Neuronal stem cell (in vitro differentiated cells): ENCODE results near the gene ARHGEF12.

Experiments
- DNase-seq: peaks from one replicate; pipeline ENCODE4 v3.0.0-alpha.2; 2013; ENCODE audit warnings: low spot score
- H2AFZ ChIP-seq: one replicate; pipeline ENCODE4 v1.6.1; 2013; ENCODE audit warnings: mild to moderate bottlenecking, low read length, inconsistent platforms
- H2AK5ac ChIP-seq: 2 replicates; pipeline ENCODE4 v1.6.1; 2013; ENCODE audit warnings: low read depth, mild to moderate bottlenecking, inconsistent platforms, low read length, moderate library complexity, mixed read lengths
- H2BK120ac ChIP-seq: 2 replicates; pipeline ENCODE4 v1.6.1; 2013; ENCODE audit warnings: low read depth, mild to moderate bottlenecking, inconsistent platforms, low read length, moderate library complexity, mixed read lengths
- H2BK12ac ChIP-seq: one replicate; pipeline ENCODE4 v1.6.1; 2013; ENCODE audit warnings: low read length, inconsistent platforms
- H2BK15ac ChIP-seq: 2 replicates; pipeline ENCODE4 v1.6.1; 2013; ENCODE audit warnings: mild to moderate bottlenecking, low read length, inconsistent platforms, mixed read lengths
- H2BK5ac ChIP-seq: one replicate; pipeline ENCODE4 v1.6.1; 2013; ENCODE audit warnings: inconsistent platforms, mild to moderate bottlenecking, low read length, moderate library complexity
- H3K14ac ChIP-seq: one replicate; pipeline ENCODE4 v1.6.1; 2013; ENCODE audit warnings: low read length, inconsistent platforms
- H3K18ac ChIP-seq: 2 replicates; pipeline ENCODE4 v1.6.1; 2013; ENCODE audit warnings: low read length, inconsistent platforms
- H3K23ac ChIP-seq: 2 replicates; pipeline ENCODE4 v1.6.1; 2013; ENCODE audit warnings: low read depth, mild to moderate bottlenecking, mixed read lengths, low read length, inconsistent platforms; ENCODE audit not compliant: poor library complexity
- H3K27ac ChIP-seq: replicated peaks from 3 replicates; pipeline ENCODE4 v1.5.1; 2013; ENCODE audit warnings: low read length, inconsistent platforms
- H3K27me3 ChIP-seq, 3 experiments: 2 replicates each; pipeline ENCODE4 v1.6.1; 2013; ENCODE audit warnings: low read length in 3 of 3, mild to moderate bottlenecking in 2 of 3, inconsistent platforms in 1 of 3, low read depth in 1 of 3, mixed read lengths in 1 of 3, moderate library complexity in 1 of 3; ENCODE audit not compliant: control insufficient read depth in 3 of 3, insufficient read depth in 3 of 3
- H3K36me3 ChIP-seq, 2 donors: replicated peaks in 1 of 2; 2 replicates each; pipeline ENCODE4 v1.6.1; 2013; ENCODE audit warnings: low read length in 2 of 2; ENCODE audit not compliant: control insufficient read depth in 2 of 2, insufficient read depth in 2 of 2
- H3K4ac ChIP-seq: 2 replicates; pipeline ENCODE4 v1.6.1; 2013; ENCODE audit warnings: inconsistent platforms, mild to moderate bottlenecking, low read length, moderate library complexity
- H3K4me1 ChIP-seq, 2 donors: 1 replicate in 1 of 2; 2 replicates in 1 of 2; pipeline ENCODE4 v1.6.1; 2013; ENCODE audit warnings: low read length in 2 of 2, low read depth in 1 of 2; ENCODE audit not compliant: control insufficient read depth in 2 of 2, insufficient read depth in 1 of 2
- H3K4me2 ChIP-seq: one replicate; pipeline ENCODE4 v1.6.1; 2013; ENCODE audit warnings: mild to moderate bottlenecking, low read length, inconsistent platforms; ENCODE audit not compliant: insufficient read depth, poor library complexity, severe bottlenecking
- H3K4me3 ChIP-seq, 2 donors: 2 replicates each; pipeline ENCODE4 v1.5.1; 2013; ENCODE audit warnings: low read length in 2 of 2, mild to moderate bottlenecking in 2 of 2, inconsistent platforms in 1 of 2, moderate library complexity in 1 of 2
- H3K79me1 ChIP-seq: one replicate; pipeline ENCODE4 v1.6.1; 2013; ENCODE audit warnings: low read depth, mild to moderate bottlenecking, inconsistent platforms, low read length, moderate library complexity
- H3K9ac ChIP-seq: one replicate; pipeline ENCODE4 v1.6.1; 2013; ENCODE audit warnings: mild to moderate bottlenecking, low read depth, low read length, inconsistent platforms; ENCODE audit not compliant: poor library complexity
- H3K9me3 ChIP-seq, 2 donors: replicated peaks in 1 of 2; 2 replicates each; pipeline versions ENCODE3 to v1.6.1; 2013; ENCODE audit warnings: low read length in 2 of 2, mild to moderate bottlenecking in 2 of 2, inconsistent platforms in 1 of 2, low read depth in 1 of 2, mixed read lengths in 1 of 2, moderate library complexity in 1 of 2; ENCODE audit not compliant: control insufficient read depth in 2 of 2, insufficient read depth in 1 of 2
- H4K8ac ChIP-seq: one replicate; pipeline ENCODE4 v1.6.1; 2013; ENCODE audit warnings: low read depth, mild to moderate bottlenecking, inconsistent platforms, low read length, moderate library complexity
- H4K91ac ChIP-seq: one replicate; pipeline ENCODE4 v1.6.1; 2013; ENCODE audit warnings: low read length, low read depth, mild to moderate bottlenecking, inconsistent platforms; ENCODE audit not compliant: poor library complexity
- WGBS, 2 donors: extraction: QIAGEN DNeasy Blood & Tissue Kit; methylation state at CpG; one replicate each; pipeline ENCODE4 v1.1.7; 2013; ENCODE audit warnings: missing lambda C conversion rate in 2 of 2, mixed read lengths in 1 of 2; ENCODE audit not compliant: insufficient read length in 2 of 2, insufficient replicate concordance in 1 of 2; ENCODE audit errors: extremely low coverage in 2 of 2; 5-methylcytosine and 5-hydroxymethylcytosine counted together

The ARHGEF12 gene

GRCh38 chr11:120342678-120343077, 6.5 kb downstream of the ARHGEF12 start:
- no peak overlapping the region for H3K23ac ChIP-seq
- no peak overlapping the region for H4K8ac ChIP-seq
- H3K4me2 ChIP-seq: no peak overlapping the region
- no peaks in the 10 kb centered on the region for H3K79me1 ChIP-seq
- H3K4ac ChIP-seq: no peak overlapping the region
- no CpG with 5 or more reads among the region's 3 CpGs for WGBS, 2 donors
- H3K9me3 ChIP-seq: peaks cover 0 to 15% of the 10 kb centered on the region in 2 donors
- no peak overlapping the region for H2BK15ac ChIP-seq
- no peak overlapping the region for H3K9ac ChIP-seq
- H2AFZ ChIP-seq: no peak overlapping the region
- H3K27ac ChIP-seq: no peak overlapping the region
- no peak for DNase-seq
- no peaks in the 10 kb centered on the region for H3K27me3 ChIP-seq
- no peaks in the 10 kb centered on the region for H3K36me3 ChIP-seq
- H2BK120ac ChIP-seq: no peak overlapping the region
- H3K18ac ChIP-seq: no peak overlapping the region
- H2AK5ac ChIP-seq: no peak overlapping the region
- H2BK5ac ChIP-seq: no peak overlapping the region
- peaks cover 5 to 16% of the 10 kb centered on the region in 2 donors for H3K4me1 ChIP-seq
- H3K4me3 ChIP-seq: no peak overlapping the region
- H2BK12ac ChIP-seq: no peak overlapping the region
- no peak overlapping the region for H3K14ac ChIP-seq
- no peak overlapping the region for H4K91ac ChIP-seq

- Histone ChIP-seq H3K23ac (no peak overlapping the region), H3K9ac (no peak overlapping the region), H2BK15ac (no peak overlapping the region), H2BK5ac (no peak overlapping the region), H2AK5ac (no peak overlapping the region), H4K91ac (no peak overlapping the region), H3K36me3 (no peaks in the 10 kb centered on the region), H3K18ac (no peak overlapping the region), H4K8ac (no peak overlapping the region), H3K4me1 (peaks cover 4 to 16% of the 10 kb centered on the region in 2 donors), H3K4ac (no peak overlapping the region), H3K4me2 (no peak overlapping the region), H3K9me3 (peaks cover 0 to 15% of the 10 kb centered on the region in 2 donors), H3K79me1 (no peaks in the 10 kb centered on the region), H3K4me3 (no peak overlapping the region), H3K27ac (no peak overlapping the region), H2AFZ (no peak overlapping the region), H3K14ac (no peak overlapping the region), H2BK120ac (no peak overlapping the region), H3K27me3 (no peaks in the 10 kb centered on the region), H2BK12ac (no peak overlapping the region)
- no peak for DNase-seq
- WGBS, 2 donors: no CpG with 5 or more reads among the region's 2 CpGs
Measured at GRCh38 chr11:120343429-120343828, 7.2 kb downstream of the ARHGEF12 start.

- WGBS, 2 donors: no CpG with 5 or more reads among the region's 1 CpG
- H3K79me1 ChIP-seq: no peaks in the 10 kb centered on the region
- DNase-seq: no peak
- no peak overlapping the region for H2AK5ac ChIP-seq
- H2BK15ac ChIP-seq: no peak overlapping the region
- no peak overlapping the region for H3K23ac ChIP-seq
- H2BK5ac ChIP-seq: no peak overlapping the region
- no peak overlapping the region for H2AFZ ChIP-seq
- no peak overlapping the region for H3K27ac ChIP-seq
- H3K4me1 ChIP-seq: peaks cover 2 to 10% of the 10 kb centered on the region in 2 donors
- H2BK12ac ChIP-seq: no peak overlapping the region
- no peak overlapping the region for H3K9ac ChIP-seq
- H3K4me2 ChIP-seq: no peak overlapping the region
- no peak overlapping the region for H4K8ac ChIP-seq
- no peak overlapping the region for H2BK120ac ChIP-seq
- H3K18ac ChIP-seq: no peak overlapping the region
- no peak overlapping the region for H3K14ac ChIP-seq
- no peak overlapping the region for H3K4me3 ChIP-seq
- H3K4ac ChIP-seq: no peak overlapping the region
- no peaks in the 10 kb centered on the region for H3K27me3 ChIP-seq
- H4K91ac ChIP-seq: no peak overlapping the region
- H3K9me3 ChIP-seq: peaks cover 0 to 15% of the 10 kb centered on the region in 2 donors
- no peaks in the 10 kb centered on the region for H3K36me3 ChIP-seq
Measured at GRCh38 chr11:120344302-120345004, 8.2 kb downstream of the ARHGEF12 start.

- Histone ChIP-seq H2AFZ (no peak overlapping the region), H3K14ac (no peak overlapping the region), H3K23ac (no peak overlapping the region), H3K4me3 (no peak overlapping the region), H2BK120ac (no peak overlapping the region), H2BK12ac (no peak overlapping the region), H2BK5ac (no peak overlapping the region), H3K4me1 (peaks cover 0 to 2% of the 10 kb centered on the region in 2 donors), H3K18ac (no peak overlapping the region), H2BK15ac (no peak overlapping the region), H3K4me2 (no peak overlapping the region), H4K8ac (no peak overlapping the region), H3K4ac (no peak overlapping the region), H3K79me1 (no peaks in the 10 kb centered on the region), H4K91ac (no peak overlapping the region), H3K36me3 (no peaks in the 10 kb centered on the region), H3K9ac (no peak overlapping the region), H3K27me3 (no peaks in the 10 kb centered on the region), H3K27ac (no peak overlapping the region), H3K9me3 (peaks cover 0 to 15% of the 10 kb centered on the region in 2 donors), H2AK5ac (no peak overlapping the region)
- WGBS, 2 donors: no CpG with 5 or more reads among the region's 1 CpG
- DNase-seq: no peak
Measured at GRCh38 chr11:120346233-120346632, 10.0 kb downstream of the ARHGEF12 start.
